GM13976 (cell line): ENCODE measurements around the gene GLT6D1.

ENCODE experiments used
- DNase-seq: peaks from one replicate; pipeline ENCODE4 v3.0.0; 2012; ENCODE audit warnings: low spot score
- in situ Hi-C: fragments of 300-500 bp; cut with MboI; formaldehyde crosslinking; loops from one replicate; pipeline ENCODE4 v1.12.0; 2022; ENCODE audit warnings: low sequenced_read_pairs, mixed read lengths, inconsistent platforms; ENCODE audit not compliant: unreplicated experiment
- TF ChIP-seq, protein P1 (sequence below): IDR thresholded peaks from 2 replicates; pipeline ENCODE4 v1.5.1; 2012; ENCODE audit warnings: borderline replicate concordance, mild to moderate bottlenecking; ENCODE audit not compliant: insufficient read depth; ENCODE audit errors: extremely low read depth, missing control alignments, control extremely low read depth

The GLT6D1 gene

DNA sequence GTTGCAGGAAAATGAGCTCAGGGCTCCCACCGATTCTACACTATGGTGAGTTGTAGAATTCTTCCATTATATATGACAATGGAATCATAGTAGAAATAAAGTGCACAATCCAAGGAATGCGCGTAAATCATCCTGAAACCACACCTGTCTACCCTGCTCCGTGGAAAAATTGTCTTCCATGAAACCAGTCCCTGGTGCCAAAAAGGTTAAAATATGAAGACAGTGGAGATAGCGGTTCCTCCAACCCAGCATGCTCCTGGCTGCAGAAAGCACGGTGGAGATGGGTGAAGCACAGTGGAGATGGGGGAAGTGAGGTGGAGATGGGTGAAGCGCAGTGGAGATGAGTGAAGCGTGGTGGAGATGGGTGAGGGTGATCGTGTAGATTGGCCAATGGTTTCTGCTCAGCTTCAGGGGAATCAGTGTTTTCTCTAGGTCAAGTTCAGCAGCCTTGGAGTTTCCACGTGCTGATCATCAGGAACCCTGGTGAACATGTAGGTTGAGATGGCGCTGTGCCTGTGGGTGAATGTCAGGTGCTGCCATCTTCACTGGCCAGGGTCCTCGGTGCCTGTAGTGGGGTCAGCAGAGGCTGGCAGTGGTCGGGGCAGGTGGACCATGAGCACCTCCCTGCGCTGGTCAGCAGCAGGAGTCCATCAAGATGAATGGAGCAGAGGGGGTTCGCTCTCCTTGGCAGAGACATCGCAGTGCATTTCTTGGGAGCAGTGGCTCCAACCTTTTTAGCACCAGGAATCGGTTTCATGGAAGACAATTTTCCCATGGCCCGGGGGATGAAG, 57.5 kb downstream of the GLT6D1 start:
- in situ Hi-C loops: no loop called here
- no peak for DNase-seq
- TF ChIP-seq, protein P1, sequence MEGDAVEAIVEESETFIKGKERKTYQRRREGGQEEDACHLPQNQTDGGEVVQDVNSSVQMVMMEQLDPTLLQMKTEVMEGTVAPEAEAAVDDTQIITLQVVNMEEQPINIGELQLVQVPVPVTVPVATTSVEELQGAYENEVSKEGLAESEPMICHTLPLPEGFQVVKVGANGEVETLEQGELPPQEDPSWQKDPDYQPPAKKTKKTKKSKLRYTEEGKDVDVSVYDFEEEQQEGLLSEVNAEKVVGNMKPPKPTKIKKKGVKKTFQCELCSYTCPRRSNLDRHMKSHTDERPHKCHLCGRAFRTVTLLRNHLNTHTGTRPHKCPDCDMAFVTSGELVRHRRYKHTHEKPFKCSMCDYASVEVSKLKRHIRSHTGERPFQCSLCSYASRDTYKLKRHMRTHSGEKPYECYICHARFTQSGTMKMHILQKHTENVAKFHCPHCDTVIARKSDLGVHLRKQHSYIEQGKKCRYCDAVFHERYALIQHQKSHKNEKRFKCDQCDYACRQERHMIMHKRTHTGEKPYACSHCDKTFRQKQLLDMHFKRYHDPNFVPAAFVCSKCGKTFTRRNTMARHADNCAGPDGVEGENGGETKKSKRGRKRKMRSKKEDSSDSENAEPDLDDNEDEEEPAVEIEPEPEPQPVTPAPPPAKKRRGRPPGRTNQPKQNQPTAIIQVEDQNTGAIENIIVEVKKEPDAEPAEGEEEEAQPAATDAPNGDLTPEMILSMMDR: no peak

DNA sequence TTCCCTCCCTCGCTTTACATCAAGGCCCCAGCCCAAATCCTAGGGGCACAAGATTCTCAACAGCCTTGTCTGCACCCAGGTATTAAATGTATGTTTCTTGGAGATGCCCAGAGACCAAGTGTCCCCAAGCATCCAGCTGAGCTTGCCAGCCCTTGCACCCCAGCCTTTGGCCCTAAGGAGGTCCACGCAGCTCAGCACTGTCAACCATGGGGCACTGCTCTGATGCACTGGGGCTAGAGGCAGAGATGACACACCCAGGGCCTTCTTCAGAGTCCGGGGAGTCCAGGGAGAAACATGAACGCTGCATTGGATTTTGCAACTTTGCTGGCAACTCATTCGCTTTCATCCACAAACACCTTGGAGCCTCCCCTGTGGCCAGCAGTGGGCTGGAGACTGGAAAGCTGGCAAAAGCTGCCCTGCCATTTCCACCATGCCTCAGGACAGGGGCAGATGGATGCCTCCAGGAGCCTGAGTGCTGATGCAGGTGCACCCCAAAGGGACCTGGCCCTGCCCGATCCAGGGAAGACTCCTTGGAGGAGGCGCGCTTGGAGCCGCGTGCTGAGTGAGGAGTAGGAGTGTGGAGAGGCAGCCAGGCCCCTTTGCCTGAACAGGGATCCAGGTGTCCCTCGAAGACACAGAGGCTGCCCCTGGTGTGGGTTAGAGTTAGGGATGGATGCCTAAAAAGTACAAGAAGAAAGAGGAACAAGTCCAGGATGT, 58.5 kb downstream of the GLT6D1 start:
- in situ Hi-C loops: no loop called here
- DNase-seq: no peak
- TF ChIP-seq, protein P1: no peak

DNA sequence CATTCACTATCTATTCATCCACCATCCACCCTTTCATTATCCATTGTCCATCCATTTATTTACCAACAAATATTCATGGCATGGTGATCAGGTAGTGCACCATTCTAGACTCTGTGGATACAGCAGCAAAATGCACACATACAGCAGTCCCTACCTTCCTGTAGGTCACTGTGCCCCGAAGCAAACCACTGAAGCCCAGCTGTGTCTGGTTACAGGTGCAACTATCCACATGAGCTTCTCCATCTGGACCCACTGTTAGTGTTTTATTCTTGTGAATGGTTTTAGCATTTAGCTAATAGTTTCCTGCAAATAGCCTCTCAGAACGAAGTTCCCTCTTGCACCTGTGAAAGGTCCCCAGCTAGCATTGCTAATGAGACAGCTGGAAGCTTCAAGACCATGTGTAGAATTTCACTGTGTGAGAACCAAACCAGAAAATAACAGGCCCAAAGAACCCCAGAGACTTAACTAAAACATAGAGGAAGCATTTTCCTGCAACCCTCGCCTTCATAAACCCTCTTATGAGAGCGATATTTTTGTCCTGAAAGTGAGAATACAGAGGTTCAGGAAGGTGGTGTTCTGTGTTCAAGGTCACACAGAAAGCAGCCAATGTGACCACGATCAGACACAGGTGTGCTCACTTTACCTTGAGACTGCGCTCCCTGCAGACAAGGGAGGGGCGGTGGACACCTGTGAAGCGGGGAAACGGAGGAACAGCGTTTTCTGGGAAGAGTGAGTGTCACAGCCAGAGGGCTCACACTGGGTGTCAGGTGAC, 59.3 kb downstream of the GLT6D1 start:
- no peak for DNase-seq
- TF ChIP-seq, protein P1: no peak
- in situ Hi-C loops: no loop called here

DNA sequence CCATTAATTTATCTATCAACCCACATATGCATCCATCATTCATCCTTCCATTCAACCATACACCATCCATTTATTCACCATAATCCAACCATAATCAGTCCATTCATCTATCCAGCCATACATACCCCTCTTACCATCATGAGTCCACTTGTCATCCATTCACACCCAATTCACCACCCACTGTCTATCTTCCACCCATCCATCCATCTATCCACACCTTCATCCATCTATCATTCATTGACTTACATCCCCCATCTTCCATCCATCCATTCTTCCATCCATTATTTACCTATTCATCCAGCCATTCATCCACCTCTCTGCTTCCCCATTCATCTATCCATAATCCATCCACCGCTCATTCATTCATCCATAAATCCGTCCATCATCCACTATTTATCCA, 60.0 kb downstream of the GLT6D1 start:
- no peak for DNase-seq
- TF ChIP-seq, protein P1: no peak
- in situ Hi-C loops: no loop called here

DNA sequence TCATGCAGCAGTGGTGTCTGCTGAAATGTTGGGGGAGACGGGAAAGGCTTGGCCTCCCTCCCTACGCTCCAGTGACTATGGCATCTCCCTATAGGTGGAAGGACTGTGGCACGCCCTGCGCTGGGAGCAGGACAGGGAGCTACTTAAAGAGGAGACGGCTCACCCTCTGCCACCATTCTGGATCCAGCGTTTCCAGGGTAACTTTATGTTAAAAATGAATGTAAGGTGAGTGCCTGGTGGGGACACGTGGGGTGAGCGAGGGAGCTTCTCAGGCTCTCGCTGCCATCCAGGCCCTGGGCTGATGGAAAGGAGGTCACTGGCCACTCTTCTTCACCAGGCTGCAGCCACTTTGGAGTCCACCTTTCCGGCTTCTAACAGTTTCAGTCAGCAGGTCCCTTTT, 62.1 kb downstream of the GLT6D1 start:
- TF ChIP-seq, protein P1: no peak
- DNase-seq: no peak
- in situ Hi-C loops: no loop called here

DNA sequence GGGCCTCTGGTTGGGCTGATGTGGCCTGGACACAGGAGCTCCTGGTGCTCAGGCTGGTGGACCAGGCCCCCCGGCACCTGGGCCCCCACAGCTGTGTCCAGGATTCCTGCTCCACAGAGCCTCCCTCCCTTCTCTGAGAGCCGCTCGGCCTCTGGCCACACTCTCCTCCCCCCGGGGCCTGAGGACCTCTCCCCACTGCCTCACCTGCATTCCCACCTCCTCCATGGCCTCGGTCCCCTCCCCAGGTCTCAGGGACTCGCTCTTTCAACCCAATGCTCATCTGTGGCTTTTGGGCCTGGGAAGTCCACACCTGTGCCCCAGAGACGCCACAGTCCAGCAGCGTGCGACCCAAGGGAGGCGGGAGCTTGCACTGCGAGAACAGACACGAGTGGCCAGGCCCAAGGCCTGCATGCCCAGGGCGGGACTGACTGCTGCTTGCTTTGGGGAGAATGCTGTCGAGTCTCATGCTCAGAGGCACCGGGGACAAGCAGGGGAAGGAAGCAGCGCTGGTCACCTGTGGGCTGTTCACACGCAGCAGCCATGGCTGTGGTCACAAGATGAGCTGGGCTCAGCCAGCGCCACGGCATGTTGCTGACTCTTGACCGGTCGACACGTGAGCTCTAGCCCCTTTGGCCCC, 63.2 kb downstream of the GLT6D1 start:
- in situ Hi-C loops: no loop called here
- TF ChIP-seq, protein P1: no peak
- no peak for DNase-seq
